ACHN (cell line): ENCODE data around the gene PQBP1.
A peak's percentile ranks its signal among the peaks of the same experiment; 100 is the strongest.

Source experiments
- DNase-seq: peaks from one replicate; pipeline ENCODE4 v3.0.0-alpha.2; 2015
- in situ Hi-C: cut with HindIII; loops from 2 replicates; pipeline ENCODE4 v1.10.0; 2017; ENCODE audit warnings: low sequenced_read_pairs, low pct_ligation_motif_present, low pct_unique_long_range_greater_than_20kb

Gene PQBP1

GRCh38 chrX:48896611-48897011, 1.1 kb upstream of the PQBP1 start:
- in situ Hi-C loops, result no loop called here
- DNase-seq, result no peak

GRCh38 chrX:48897157-48897624, 539 bp upstream of the PQBP1 start:
- in situ Hi-C loops, result no loop called here
- peak; percentile 64 for DNase-seq

GRCh38 chrX:48899078-48899410, 1.3 kb downstream of the PQBP1 start:
- DNase-seq, result no peak
- in situ Hi-C loops, result no loop called here

- in situ Hi-C loops, result no loop called here
- no peak for DNase-seq
Measured at GRCh38 chrX:48901069-48901468, 3.3 kb downstream of the PQBP1 start.

GRCh38 chrX:48902135-48902534, 4.4 kb downstream of the PQBP1 start:
- no peak for DNase-seq
- in situ Hi-C loops, result no loop called here

- in situ Hi-C loops, result no loop called here
- no peak for DNase-seq
Measured at GRCh38 chrX:48902776-48903175, 5.0 kb downstream of the PQBP1 start.

GRCh38 chrX:48903290-48903689, 5.6 kb downstream of the PQBP1 start:
- in situ Hi-C loops, result no loop called here

GRCh38 chrX:48904180-48904579, 6.5 kb downstream of the PQBP1 start:
- no peak for DNase-seq
- in situ Hi-C loops, result no loop called here

More at GRCh38 chrX:48903290-48903689, 5.6 kb downstream of the PQBP1 start:
- DNase-seq, result no peak

GRCh38 chrX:48904626-48905025, 6.9 kb downstream of the PQBP1 start:
- in situ Hi-C loops, result no loop called here

GRCh38 chrX:48905090-48905790, 7.5 kb downstream of the PQBP1 start:
- in situ Hi-C loops, result no loop called here
- no peak for DNase-seq

More at GRCh38 chrX:48904626-48905025, 6.9 kb downstream of the PQBP1 start:
- no peak for DNase-seq

- in situ Hi-C loops, result no loop called here
- no peak for DNase-seq
Measured at GRCh38 chrX:48908600-48908999, 10.9 kb downstream of the PQBP1 start.

GRCh38 chrX:48909703-48910294, 12.1 kb downstream of the PQBP1 start:
- in situ Hi-C loops, result no loop called here
- DNase-seq, result no peak

GRCh38 chrX:48910926-48911411, 13.2 kb downstream of the PQBP1 start:
- in situ Hi-C loops, result no loop called here
- DNase-seq, result peak; percentile 6

- peak; percentile 77 for DNase-seq
- in situ Hi-C loops, result no loop called here
Measured at GRCh38 chrX:48911412-48912182, 13.9 kb downstream of the PQBP1 start, which contains the start of gene SLC35A2. Gene SLC35A2 (minus strand): TSS chrX:48911646. CDS start chrX:48911636, 10 bp downstream.

- DNase-seq, result no peak
- in situ Hi-C loops, result no loop called here
Measured at GRCh38 chrX:48913605-48914366, 16.1 kb downstream of the PQBP1 start.

GRCh38 chrX:48914593-48915493, 17.1 kb downstream of the PQBP1 start:
- no peak for DNase-seq
- in situ Hi-C loops, result no loop called here

- DNase-seq, result peak; percentile 80
- in situ Hi-C loops, result no loop called here
Measured at GRCh38 chrX:48917139-48918001, 19.6 kb downstream of the PQBP1 start.
